Gastrocnemius medialis (tissue), 4 donors: ENCODE data around the gene MCF2L.

Experiments
- CTCF ChIP-seq, 5 experiments: fragments of 450-650 bp in 3 of 5; fragments of 200-600 bp in 2 of 5; sonication (generic) in 2 of 5; IDR thresholded peaks in 4 of 5; conservative IDR thresholded peaks in 1 of 5; 1 replicate in 4 of 5; 2 replicates in 1 of 5; pipeline ENCODE4 v1.5.1; 2016 to 2019; ENCODE audit warnings: antibody characterized with exemption in 5 of 5, mild to moderate bottlenecking in 3 of 5, moderate library complexity in 3 of 5
- POLR2A ChIP-seq, 2 donors: fragments of 450-650 bp; IDR thresholded peaks; one replicate each; pipeline ENCODE4 v1.6.1; 2017; ENCODE audit warnings: antibody characterized with exemption in 2 of 2, mild to moderate bottlenecking in 2 of 2, moderate library complexity in 2 of 2

GRCh38 chr13:113083022-113083373 lies 114.0 kb downstream of the MCF2L start:
- no peak for TF ChIP-seq CTCF (IDR thresholded peaks at IDR 0.05 in 4 of 5, conservative IDR thresholded peaks at IDR 0.05 in 1 of 5)
- TF ChIP-seq POLR2A (IDR thresholded peaks at IDR 0.05), result no peak
